ENCODE measurements around the gene LUZP4. TPM values are rescaled to one million over a fixed set of nuclear protein-coding genes. Genes with fewer than 3 reads are reported as not detected.

Gene LUZP4
- total RNA-seq, 1 donor from 2014 or later: not detected

DNA sequence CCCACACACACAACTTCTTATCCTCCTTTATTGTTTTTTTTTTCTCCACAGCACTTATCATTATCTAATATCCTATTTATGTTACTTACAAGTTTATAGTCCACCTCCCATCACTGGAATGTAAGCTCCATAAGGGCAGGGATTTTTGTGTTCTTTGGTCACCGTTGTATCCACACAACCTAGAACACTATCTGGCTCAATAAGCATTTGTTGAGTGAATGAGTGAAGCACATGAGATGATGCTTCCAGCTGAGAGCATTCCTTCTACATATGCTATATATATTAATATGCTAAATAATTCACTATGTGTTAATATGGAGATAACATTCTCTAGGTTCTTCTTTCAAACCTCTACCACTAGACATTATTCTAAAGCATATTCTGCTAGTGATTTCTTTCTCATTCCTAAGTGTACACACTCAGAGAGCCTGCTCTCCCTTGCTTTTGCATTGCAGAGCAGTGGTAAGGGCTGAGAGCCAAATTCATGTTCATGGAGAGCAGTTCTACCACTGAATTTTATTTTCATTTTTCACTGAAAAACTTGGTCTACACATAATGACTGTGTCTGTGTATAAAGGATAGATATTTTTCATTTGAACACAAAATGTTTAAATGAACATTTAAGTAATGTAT, 20.3 kb upstream of the LUZP4 start:
- peaks cover 15% of the 10 kb centered on the region for H3K27me3 Mint-ChIP-seq (ENCODE audit: low read depth)
- H3K9me3 Mint-ChIP-seq (ENCODE audit: low read depth): no peaks in the 10 kb centered on the region
- DNase-seq (ENCODE audit: low spot score): no peak
- no peak overlapping the region for H3K27ac Mint-ChIP-seq (ENCODE audit: unreplicated experiment)
- TF ChIP-seq, protein P1, sequence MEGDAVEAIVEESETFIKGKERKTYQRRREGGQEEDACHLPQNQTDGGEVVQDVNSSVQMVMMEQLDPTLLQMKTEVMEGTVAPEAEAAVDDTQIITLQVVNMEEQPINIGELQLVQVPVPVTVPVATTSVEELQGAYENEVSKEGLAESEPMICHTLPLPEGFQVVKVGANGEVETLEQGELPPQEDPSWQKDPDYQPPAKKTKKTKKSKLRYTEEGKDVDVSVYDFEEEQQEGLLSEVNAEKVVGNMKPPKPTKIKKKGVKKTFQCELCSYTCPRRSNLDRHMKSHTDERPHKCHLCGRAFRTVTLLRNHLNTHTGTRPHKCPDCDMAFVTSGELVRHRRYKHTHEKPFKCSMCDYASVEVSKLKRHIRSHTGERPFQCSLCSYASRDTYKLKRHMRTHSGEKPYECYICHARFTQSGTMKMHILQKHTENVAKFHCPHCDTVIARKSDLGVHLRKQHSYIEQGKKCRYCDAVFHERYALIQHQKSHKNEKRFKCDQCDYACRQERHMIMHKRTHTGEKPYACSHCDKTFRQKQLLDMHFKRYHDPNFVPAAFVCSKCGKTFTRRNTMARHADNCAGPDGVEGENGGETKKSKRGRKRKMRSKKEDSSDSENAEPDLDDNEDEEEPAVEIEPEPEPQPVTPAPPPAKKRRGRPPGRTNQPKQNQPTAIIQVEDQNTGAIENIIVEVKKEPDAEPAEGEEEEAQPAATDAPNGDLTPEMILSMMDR (IDR thresholded peaks at IDR 0.05): no peak
- no peaks in the 10 kb centered on the region for H3K4me1 Mint-ChIP-seq (ENCODE audit: low read depth)
- H3K4me3 Mint-ChIP-seq (ENCODE audit: unreplicated experiment): no peak overlapping the region
- no peaks in the 10 kb centered on the region for H3K36me3 Mint-ChIP-seq (ENCODE audit: low read depth)

DNA sequence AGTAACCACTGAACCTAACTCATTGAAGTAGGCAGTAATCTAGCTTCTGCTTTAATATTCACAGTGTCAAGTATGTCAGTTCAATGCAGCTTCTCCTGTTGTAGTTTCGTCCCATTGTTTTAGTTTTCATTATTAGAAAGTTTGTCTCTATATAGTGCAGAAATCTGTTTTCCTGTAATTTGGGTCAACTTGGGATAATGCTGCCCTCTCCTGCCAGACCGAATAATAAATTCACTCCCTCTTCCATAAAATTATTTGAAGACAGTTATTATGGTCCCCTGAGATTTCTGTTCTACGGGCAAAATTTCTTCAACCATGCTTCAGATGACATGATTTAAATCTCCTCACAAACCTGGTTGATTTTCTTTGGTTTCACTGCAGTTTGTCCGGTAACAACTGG, 4.6 kb upstream of the LUZP4 start:
- H3K27ac Mint-ChIP-seq (ENCODE audit: unreplicated experiment): no peak overlapping the region
- H3K4me3 Mint-ChIP-seq (ENCODE audit: unreplicated experiment): no peak overlapping the region
- H3K4me1 Mint-ChIP-seq (ENCODE audit: low read depth): no peaks in the 10 kb centered on the region
- H3K27me3 Mint-ChIP-seq (ENCODE audit: low read depth): peaks cover 6% of the 10 kb centered on the region
- H3K36me3 Mint-ChIP-seq (ENCODE audit: low read depth): no peaks in the 10 kb centered on the region
- TF ChIP-seq, protein P1 (IDR thresholded peaks at IDR 0.05): peak; percentile 74
- no peak for DNase-seq (ENCODE audit: low spot score)
- peaks cover 4% of the 10 kb centered on the region for H3K9me3 Mint-ChIP-seq (ENCODE audit: low read depth)

DNA sequence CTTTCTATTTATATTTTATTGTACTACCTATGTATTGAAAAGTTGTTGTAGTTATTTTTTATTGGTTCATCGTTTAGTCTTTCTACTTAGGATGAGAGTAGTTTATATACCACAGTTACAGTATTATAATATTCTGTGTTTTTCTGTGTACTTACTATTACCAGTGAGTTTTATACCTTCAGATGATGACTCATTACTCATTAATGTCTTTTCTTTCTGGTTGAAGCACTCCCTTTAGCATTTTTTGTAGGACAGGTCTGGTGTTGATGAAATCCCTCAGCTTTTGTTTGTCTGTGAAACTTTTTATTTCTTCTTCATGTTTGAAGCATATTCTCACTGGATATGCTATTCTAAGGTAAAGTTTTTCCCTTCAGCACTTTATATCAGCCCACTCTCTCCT, 7.7 kb downstream of the LUZP4 start:
- no peaks in the 10 kb centered on the region for H3K4me1 Mint-ChIP-seq (ENCODE audit: low read depth)
- H3K27me3 Mint-ChIP-seq (ENCODE audit: low read depth): peaks cover 12% of the 10 kb centered on the region
- H3K27ac Mint-ChIP-seq (ENCODE audit: unreplicated experiment): no peak overlapping the region
- DNase-seq (ENCODE audit: low spot score): no peak
- no peaks in the 10 kb centered on the region for H3K36me3 Mint-ChIP-seq (ENCODE audit: low read depth)
- TF ChIP-seq, protein P1 (IDR thresholded peaks at IDR 0.05): no peak
- no peak overlapping the region for H3K4me3 Mint-ChIP-seq (ENCODE audit: unreplicated experiment)
- H3K9me3 Mint-ChIP-seq (ENCODE audit: low read depth): no peaks in the 10 kb centered on the region

DNA sequence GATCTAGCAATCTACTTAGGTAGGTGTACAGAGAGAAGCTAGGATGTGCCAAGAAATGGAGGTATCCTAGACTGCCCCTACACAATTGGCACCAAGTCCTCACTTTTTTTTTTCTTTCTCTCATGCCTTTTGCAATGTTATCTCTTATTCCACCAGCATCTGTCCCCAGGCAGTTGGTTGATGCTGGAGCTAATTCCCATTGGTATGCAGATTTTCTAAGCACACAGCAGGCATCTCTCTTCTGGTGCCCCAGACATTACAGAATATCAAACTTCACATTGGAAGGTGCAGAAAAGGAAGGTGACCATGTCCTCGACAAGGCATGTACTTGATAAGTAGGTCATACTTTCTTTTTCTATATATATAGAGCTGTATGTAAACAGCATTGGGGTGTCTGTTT, 21.6 kb downstream of the LUZP4 start:
- no peak for DNase-seq (ENCODE audit: low spot score)
- H3K27ac Mint-ChIP-seq (ENCODE audit: unreplicated experiment): no peak overlapping the region
- no peaks in the 10 kb centered on the region for H3K27me3 Mint-ChIP-seq (ENCODE audit: low read depth)
- no peaks in the 10 kb centered on the region for H3K4me1 Mint-ChIP-seq (ENCODE audit: low read depth)
- no peak overlapping the region for H3K4me3 Mint-ChIP-seq (ENCODE audit: unreplicated experiment)
- H3K9me3 Mint-ChIP-seq (ENCODE audit: low read depth): no peaks in the 10 kb centered on the region
- no peaks in the 10 kb centered on the region for H3K36me3 Mint-ChIP-seq (ENCODE audit: low read depth)
- TF ChIP-seq, protein P1 (IDR thresholded peaks at IDR 0.05): no peak

DNA sequence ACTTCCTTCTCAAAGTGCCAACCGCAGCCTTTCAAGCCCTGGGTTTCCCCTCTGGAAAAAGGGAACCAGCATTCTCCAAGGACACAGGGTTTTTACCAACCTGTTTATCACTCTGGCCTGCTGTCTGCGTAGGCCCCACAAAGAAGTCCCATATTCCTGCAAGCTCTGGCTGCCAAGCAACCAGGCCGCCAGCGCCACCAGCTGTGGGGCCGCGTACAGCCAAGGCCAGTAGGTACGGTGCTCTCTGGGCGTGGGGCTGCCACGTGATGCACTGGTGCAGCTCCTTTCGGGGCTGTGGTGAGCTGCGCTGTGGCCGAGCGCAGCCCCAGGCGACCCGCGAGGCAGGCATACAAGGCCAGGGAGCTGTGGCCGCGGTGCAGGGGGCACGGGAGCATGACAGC, 22.1 kb downstream of the LUZP4 start:
- no peaks in the 10 kb centered on the region for H3K27me3 Mint-ChIP-seq (ENCODE audit: low read depth)
- no peaks in the 10 kb centered on the region for H3K9me3 Mint-ChIP-seq (ENCODE audit: low read depth)
- H3K4me1 Mint-ChIP-seq (ENCODE audit: low read depth): no peaks in the 10 kb centered on the region
- no peak for DNase-seq (ENCODE audit: low spot score)
- H3K27ac Mint-ChIP-seq (ENCODE audit: unreplicated experiment): no peak overlapping the region
- H3K4me3 Mint-ChIP-seq (ENCODE audit: unreplicated experiment): no peak overlapping the region
- no peaks in the 10 kb centered on the region for H3K36me3 Mint-ChIP-seq (ENCODE audit: low read depth)
- TF ChIP-seq, protein P1 (IDR thresholded peaks at IDR 0.05): no peak

Measured in chondrocyte (in vitro differentiated cells).